Activated CD4-positive, alpha-beta T cell treated with anti-CD3 and anti-CD28 coated beads, Interleukin-2, amount 50 U/mL, for 4 hours (primary cell): ENCODE measurements around the gene SHC4.
"Not testable (repeated sequence)": the region's sequence is repeated elsewhere in the genome, so short reads cannot be mapped to it uniquely, and the experiment has no call there.

Experiments used
- DNase-seq, 2 experiments: peaks; one replicate each; pipeline ENCODE4 v3.0.0-alpha.2; 2020

Gene SHC4

DNA sequence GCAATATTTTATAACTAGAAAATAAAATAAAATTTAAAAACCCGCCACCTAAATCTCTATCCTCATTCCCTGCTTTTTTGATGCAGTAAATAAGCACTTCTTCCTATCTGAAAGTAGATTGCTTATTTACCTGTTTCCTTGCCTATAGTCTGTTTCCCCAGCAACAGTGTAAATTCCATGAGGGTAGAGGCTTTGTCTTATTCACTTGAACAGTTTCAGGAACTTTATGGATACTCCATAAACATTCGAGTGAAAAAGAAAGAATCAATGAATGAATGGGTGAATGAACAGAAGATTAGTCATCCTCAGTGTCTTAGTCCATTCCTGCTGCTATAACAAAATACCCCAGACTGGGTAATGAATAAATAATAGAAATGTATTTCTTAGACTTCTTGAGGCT, 41.7 kb downstream of the SHC4 start:
- no peak for DNase-seq

DNA sequence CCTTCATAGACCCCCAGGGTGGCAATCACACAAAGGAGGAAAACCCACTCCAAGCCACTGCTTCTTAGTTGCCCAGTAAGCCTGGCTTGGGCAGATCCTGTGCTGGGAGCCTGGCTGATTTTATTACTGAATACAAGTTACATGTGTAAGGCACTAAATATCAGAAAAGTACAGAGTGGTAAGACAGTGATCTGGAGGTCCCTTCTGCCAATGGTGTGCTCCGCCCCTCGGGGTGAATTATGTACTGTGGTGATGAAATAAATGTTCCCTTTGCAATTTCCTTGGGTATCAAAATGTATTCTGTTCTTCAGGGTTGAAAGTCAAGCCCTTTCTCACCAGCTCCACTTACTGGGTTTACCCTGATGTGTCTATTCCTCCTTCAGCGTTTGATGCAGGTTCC, 47.0 kb downstream of the SHC4 start:
- DNase-seq: no peak

DNA sequence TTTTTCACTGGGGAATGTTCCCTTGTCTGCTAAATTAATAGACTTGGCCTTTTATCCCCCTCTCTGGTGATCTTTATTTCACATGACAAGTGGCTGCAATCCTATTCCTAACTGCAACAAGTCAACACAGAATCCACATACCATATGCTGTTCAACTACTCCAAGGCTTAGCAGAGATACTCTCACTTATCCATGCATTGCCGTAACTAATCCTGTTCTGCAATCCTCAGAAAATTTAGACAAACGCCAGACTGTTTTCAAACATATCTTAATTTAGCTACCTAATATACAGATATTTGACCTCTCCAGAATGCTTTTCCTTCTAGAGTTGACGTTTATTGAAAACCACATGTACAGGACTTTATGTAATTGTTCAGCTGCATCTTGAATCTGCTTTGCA, 47.9 kb downstream of the SHC4 start:
- DNase-seq: no peak

DNA sequence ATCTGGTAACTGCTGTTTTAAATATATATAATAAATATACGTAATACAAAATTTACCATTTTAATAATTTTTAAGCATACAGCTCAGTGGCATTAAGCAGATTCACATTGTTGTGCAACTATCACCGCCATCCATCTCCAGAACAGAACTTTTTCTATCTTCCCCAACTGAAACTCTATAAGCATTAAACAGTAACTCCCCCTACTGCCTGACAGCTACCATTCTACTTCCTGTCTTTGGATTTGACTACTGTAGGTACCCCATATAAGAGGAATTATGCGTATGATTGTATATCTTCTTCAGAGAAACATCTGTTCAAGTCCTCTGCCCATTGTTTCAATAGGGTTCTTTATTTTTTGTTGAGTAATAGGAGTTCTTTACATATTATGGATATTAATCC, 49.0 kb downstream of the SHC4 start:
- DNase-seq: no peak

DNA sequence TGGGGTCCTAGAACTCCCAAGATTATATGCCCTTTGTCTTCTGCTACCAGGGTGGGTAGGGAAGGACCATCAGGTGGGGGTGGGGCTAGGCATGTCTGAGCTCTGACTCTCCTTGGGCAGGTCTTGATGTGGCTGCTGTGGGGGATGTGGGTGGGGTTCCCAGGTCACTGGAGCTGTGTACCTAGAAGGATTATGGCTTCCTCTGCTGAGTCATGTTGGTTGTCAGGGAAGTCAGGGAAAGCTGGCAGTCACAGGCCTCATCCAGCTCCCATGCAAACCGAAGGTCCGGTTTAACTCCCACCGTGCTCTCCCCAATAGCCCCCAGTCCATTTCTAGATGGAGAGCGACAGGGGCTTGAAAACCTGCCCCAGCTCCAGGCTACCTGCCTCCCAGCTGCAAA, 50.6 kb downstream of the SHC4 start:
- DNase-seq: no peak

DNA sequence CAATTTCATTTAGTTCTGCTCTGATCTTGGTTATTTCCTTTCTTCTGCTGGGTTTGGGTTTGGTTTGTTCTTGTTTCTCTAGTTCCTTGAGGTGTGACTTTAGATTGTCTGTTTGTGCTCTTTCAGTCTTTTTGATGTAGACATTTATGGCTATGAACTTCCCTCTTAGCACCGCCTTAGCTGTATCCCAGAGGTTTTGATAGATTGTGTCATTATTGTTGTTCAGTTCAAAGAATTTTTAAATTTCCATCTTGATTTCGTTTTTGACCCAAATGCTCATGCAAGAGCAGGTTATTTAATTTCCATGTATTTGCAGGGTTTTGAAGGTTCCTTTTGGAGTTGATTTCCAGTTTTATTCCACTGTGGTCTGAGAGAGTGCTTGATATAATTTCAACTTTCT, 53.2 kb downstream of the SHC4 start:
- DNase-seq: not testable (repeated sequence)

DNA sequence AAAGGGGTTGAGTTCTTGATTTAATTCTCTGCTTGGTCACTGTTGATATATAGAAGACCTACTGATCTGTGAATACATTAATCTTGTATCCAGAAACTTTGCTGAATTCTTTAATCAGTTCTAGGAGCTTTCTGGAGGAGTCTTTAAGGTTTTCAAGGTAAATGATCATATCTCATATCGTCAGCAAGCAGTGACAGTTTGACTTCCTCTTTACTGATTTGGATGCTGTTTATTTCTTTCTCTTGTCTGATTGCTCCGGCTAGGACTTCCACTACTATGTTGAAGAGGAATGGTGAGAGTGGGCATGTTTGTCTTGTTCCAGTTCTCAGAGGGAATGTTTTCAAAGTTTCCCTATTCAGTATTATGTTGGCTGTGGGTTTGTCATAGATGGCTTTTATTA, 54.4 kb downstream of the SHC4 start:
- DNase-seq: not testable (repeated sequence)

DNA sequence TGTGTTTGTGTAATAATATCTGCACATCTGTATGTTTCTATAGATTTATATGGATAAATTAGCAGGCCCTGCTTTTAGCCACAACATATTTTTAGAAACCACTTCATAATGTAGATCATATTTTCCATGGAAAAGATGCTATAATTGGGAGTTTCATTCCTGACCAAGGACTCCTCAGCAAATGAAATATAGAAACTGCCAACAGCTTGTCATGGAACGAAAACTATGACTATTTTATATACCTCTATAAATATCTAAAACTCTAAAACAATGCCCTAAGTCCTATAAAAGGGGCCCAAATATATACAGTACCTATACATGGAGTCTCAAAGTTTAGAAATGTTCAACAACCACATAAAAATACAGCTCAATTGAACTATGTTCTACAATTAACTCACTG, 57.9 kb downstream of the SHC4 start:
- DNase-seq: no peak

DNA sequence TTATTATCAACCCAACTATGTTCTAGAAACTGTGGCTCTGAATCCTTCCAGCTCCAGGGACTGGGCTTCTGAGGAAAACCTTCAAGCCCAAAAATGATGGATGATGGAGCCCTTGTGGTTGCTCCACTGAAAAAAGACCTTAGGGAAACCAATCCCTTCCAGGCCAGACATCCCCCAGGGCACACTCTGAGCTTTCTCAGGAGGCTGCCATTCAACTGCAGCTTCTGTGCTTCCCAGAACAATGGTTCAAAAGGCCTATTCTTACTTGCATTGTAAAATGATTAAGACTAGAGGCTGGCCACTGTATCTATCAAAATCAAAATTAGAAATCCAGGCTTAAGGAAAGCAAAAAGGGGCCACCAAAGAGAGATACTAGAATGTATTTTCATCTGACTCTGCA, 58.5 kb downstream of the SHC4 start:
- no peak for DNase-seq

DNA sequence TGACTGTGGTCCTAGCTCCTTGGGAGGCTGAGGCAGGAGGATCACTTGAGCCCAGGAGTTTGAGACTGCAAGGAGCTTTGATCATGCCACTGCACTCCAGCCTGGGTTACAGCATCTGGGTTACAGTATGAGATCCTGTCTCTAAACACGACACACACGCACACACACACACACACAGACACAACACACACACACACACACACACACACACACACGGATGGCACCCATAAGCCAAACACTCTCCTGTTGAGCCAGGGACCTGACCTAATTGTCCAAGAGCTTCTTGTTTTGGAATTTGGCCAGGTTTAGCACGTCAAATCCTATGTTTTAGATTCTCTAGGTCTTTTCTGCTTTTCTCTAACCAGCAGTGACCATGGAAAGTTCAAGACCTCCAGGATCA, 59.0 kb downstream of the SHC4 start:
- no peak for DNase-seq

DNA sequence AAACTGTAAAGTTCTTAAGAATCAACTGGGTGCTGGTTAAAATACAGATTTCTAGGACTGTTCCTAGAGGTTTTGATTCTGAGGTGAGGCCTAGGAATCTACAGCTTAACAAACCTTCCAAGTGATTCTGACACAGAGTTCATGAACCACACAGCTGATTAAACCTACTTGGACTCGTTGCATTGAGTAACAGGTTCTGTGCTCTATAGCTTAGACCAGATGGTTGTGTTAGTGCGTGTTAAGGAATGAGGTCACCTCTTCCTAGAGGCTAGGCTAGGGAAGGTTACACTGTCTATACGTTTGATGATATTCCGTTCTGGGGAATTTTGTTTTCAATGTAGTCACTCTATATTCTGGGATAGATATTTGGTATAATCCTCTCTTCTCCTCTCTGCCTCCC, 63.9 kb downstream of the SHC4 start:
- DNase-seq: no peak

DNA sequence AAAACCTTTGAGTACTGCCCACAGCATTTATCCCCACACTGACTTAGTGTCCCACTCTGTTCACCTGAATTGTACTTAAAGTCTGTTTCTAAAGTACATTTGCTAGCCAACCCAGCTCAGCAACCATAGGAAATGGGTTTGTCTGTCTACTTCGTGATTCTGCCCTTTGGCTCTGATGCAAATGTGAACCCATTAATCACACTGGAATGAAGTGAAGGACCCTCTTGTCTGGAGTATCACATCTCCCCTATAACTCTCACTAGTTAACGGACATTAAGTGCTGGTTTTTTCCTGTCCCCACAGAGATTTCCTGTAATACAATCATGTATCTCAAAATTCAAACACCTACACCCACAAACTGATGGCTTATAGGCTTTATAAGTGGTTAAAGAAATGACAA, 65.3 kb downstream of the SHC4 start:
- DNase-seq: no peak

DNA sequence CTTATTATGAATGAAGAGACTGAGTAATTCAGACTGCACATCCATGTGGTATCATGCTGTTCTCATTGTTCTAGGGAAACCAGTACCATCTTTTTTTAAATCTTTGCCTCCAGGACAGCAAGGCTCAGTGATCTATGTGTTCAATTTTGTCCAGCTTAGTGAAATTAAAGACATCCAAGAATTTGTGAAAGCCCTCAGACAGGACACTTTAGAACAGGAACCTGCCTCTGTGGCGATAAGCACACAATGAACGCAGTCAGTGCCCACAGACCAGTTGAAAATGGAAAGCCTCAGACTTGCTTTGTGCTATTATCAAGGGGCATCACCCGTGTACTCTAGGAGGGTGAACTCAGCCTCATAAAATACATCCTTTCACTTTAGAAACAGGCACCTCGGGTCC, 65.7 kb downstream of the SHC4 start:
- no peak for DNase-seq

DNA sequence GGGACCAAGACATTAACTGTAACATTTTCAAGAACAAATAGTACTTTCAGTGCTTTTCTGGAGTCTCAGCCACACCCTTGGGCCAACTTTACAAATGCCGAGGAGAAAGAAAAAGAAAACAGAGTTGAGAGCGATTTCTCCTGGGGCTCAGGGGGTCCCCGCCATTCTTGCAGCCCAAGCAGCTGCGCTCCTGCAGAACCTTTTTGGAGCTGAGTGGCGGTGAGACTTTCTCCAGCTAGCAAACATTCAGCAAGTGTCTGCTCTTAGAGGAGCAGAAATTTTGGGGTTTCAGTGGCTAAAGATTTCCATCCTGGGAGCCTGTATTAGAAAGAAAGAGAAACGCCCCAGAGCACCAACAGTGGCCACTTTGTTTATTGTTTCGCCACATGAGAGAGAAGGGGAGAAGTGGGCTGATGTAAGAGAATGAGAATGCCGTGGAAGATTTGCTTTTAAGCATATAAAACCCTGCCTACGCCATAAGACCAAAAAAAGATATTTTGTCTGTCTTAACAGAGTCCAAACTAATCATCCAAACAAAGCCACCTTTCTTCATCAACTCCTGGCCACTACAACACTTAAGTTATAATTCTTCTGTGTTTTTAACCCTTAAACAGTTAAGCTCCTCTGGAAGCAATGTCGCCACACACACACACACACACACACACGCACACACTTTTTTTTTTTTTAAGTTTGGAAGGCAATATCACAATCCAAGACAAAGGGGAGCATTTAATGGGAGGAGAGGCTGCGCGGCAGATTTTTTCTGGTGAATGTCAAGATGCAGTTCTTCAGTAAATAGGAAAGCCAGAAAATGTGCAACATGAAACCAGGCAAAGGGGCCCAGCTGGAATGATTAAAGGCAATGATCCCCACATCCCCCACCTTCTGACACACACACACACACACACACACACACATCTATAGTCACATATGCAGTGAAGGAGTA, 66.6 kb downstream of the SHC4 start:
- DNase-seq: no peak

DNA sequence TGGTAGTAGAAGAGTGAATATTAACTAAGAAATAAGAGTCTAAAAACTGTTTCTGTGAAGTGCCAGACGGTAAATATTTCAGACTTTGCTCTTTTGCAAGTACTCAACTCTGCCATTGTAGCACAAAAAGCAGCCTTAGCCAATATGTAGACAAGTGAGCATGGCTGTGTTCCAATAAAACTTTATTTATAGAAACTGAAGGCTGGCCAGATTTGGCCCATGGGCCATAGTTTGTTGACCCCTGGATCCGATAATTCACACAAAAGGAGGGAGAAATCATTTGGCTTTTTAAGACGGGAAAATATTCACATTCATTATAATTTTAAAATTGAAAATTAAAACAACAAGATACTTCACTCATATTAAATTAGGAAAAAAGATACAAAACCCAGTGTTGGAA, 70.4 kb downstream of the SHC4 start:
- DNase-seq: no peak

DNA sequence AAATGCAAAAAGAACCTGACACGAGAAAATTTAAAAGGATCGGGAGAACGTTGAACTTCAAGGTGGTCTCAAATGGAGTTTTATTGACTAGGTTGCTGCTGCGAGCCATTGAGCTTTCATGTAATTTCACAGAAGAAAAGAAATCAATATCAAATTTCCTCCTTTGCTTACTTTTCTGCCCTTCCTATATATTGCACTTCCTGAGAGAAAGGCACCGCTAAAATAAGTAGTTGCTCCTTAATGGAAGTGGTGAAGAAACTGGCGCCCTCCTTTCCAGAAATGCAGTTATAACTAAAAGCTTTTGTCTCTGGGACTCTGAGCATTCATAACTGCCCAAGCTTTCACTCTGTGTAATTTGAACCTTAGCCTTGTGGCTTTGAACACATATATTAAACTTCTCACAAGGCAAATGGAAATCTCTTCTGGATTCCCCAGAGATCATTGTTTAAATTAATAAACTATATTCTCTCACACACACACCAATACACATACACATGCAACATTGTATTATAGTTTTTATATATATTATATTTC, 72.4 kb downstream of the SHC4 start:
- no peak for DNase-seq

DNA sequence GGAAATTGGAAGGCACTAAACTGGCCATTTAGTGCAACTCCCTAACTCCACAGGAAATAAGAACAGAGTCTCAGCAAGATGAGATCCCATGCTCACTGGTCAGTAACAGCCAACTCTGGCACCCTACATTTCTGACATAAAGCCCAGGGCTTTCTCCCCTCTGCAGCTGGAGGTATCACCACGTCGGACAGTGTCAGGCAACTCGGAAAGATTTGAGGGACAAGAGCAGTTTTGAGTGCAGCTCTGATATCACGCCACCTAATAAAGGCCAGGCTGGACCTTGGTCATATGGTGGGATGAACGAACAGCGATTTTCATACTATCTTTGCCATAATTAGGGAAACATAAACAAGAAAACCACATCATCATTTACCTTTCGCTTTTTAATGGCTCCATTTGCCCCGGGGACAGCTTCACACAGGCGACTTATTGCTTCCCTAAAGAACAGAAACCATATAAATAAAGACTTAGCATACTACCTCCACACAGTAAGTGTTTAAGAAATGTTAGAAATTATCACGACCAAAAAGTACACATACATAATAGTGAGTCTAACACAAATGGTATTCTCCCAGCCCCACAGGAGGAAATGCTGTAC, 73.2 kb downstream of the SHC4 start:
- no peak for DNase-seq

DNA sequence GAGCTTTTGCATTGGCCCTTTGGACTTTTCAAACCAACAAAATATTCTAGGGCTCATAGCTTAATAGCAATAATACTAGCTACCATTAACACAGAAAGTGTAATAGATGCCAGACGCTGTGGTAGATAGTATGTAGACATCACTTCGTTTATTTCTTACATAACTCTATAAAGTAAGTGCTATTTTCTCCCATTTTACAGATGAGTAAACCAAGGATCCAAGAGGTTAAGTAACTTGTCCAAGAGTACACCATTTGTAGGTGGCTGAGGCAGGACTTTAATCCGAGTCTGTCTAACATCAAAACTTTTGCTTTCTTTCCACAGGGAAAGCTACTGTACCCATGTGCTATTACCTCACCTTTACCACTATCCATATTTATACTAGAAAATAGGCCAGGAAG, 73.8 kb downstream of the SHC4 start:
- no peak for DNase-seq

DNA sequence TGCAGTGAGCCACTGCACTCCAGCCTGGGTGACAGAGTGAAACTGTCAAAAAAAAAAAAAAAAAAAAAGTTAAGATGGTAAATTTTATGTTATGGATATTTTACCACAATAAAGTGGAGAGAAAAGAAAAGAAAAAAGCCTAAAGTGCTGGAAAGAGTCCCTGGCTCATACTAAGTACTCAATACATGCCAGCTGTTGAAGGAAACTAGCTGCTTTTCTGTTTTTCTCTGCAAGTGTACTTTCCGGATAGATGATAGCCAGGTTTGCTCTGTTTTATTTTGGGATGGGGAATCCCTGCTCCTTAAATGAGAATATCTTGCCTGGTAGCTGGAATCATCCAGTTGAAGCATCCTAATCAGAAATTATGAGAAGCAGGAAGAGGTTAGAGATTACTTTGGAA, 74.9 kb downstream of the SHC4 start:
- no peak for DNase-seq

DNA sequence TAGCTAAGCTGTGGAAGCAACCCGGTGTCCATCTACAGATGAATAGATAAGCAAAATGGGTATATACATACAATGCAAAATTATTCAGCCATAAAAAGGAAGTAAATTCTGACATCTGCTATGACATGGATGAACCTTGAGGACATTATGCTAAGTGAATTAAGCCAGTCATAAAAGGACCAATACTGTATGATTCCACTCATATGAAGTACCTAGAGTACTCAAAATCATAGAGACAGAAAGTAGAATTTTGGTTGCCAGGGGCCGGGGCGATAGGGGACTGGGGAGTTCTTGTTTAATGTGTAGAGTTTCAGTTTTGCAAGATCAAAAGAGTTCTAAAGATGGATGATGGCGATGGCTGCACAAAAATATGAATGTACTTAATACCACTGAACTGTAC, 75.5 kb downstream of the SHC4 start:
- DNase-seq: no peak

DNA sequence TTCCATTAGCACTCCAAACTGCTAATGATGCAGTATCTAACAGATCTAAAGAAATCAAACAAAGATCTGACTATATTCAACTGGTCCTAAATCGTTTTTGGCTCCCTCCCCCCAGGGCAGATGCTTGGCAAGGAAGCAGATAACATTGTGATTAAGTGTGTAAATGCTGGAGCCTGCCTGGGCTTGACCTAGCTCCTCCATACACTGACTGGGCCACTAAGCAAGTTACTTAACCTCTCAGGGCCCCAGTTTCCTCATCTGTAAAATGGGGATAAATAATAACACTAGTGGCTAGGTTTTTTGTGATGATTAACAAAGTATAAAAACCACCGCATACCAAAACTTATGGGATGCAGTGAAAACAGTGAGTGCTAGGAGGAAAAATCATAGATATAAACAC, 76.6 kb downstream of the SHC4 start:
- no peak for DNase-seq

DNA sequence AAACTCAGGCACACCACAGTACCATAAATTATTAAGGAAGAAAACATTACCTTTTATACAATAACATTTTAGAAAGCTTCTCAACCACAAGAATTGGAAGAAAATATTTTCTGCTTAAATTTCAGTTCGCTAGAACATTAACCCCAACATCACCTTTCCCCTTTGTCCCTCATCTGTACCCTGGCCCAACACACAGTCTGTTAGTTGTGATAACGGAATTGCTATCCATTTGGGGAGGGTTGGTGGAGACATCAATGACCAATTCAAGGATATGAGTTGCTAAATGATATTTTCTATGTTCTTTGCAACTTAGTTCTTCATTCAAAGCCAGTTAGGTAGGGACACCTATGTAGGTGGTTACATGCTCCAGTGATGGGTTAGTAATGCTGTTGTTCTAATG, 80.0 kb downstream of the SHC4 start:
- DNase-seq: no peak

DNA sequence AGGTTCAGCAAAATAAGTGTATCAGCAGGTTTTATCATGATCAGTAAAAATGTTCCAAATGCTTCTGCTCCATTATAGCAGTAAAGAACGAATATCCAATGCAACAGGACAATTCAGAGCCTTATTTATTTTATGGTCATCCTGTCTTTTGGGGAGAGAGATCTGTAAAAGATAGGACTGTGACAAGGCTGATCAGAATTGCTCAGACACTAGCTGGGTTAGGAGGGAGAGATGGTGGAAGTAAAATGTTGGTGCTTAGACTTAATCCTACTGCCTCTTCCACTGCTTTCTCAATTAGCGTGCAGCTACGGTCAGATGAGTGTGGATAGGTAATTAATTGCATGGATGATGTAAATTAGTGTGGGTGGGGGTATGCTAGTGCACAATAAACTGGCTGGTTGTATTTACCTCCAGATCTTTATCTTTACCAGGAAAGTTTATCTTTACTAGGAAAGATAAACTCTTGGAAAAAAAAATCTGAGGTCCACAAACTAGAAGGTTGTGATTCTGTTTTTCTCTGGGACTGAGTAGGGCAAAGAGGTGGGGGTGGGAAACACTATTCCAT, 83.6 kb downstream of the SHC4 start:
- DNase-seq: no peak
